HUES64 (cell line): ENCODE results near the gene OBSCN.
"Not testable (repeated sequence)": the region's sequence is repeated elsewhere in the genome, so short reads cannot be mapped to it uniquely, and the experiment has no call there.

Experiments
- H3K27ac ChIP-seq: 2 replicates; pipeline ENCODE4 v1.7.0; 2013; ENCODE audit warnings: low read depth, low read length, inconsistent platforms
- H3K27me3 ChIP-seq: 2 replicates; pipeline ENCODE4 v1.6.1; 2013; ENCODE audit warnings: mild to moderate bottlenecking, low read length; ENCODE audit not compliant: insufficient read depth
- H3K36me3 ChIP-seq: 2 replicates; pipeline ENCODE4 v1.6.1; 2013; ENCODE audit warnings: mild to moderate bottlenecking, low read length; ENCODE audit not compliant: insufficient read depth
- H3K4me1 ChIP-seq: 2 replicates; pipeline ENCODE4 v1.6.1; 2013; ENCODE audit warnings: mild to moderate bottlenecking, low read length, moderate library complexity; ENCODE audit not compliant: insufficient read depth
- H3K4me3 ChIP-seq: 2 replicates; pipeline ENCODE4 v1.5.1; 2013; ENCODE audit warnings: mild to moderate bottlenecking, low read length, moderate library complexity
- H3K9ac ChIP-seq: 2 replicates; pipeline ENCODE4 v1.6.1; 2013; ENCODE audit warnings: mild to moderate bottlenecking, low read depth, low read length
- H3K9me3 ChIP-seq: 2 replicates; pipeline ENCODE4 v1.6.1; 2013; ENCODE audit warnings: low read depth, low read length; ENCODE audit not compliant: insufficient read depth
- WGBS: fragments of 150-250, 120-280 bp; methylation state at CpG from one replicate; pipeline ENCODE4 v1.1.7; 2013; ENCODE audit warnings: missing lambda C conversion rate; 5-methylcytosine and 5-hydroxymethylcytosine counted together

Gene OBSCN

GRCh38 chr1:228180959-228181644 lies 26.7 kb upstream of the OBSCN start:
- Histone ChIP-seq H3K36me3 (no peaks in the 10 kb centered on the region; the same call in 1 of the 2 replicates), H3K9me3 (no peaks in the 10 kb centered on the region), H3K4me1 (no peaks in the 10 kb centered on the region), H3K27ac (no peak overlapping the region), H3K27me3 (no peaks in the 10 kb centered on the region), H3K4me3 (no peak overlapping the region), H3K9ac (no peak overlapping the region)
- WGBS: 93% methylated on average over 7 of the region's 7 CpGs

- H3K4me1 ChIP-seq: no peaks in the 10 kb centered on the region
- H3K27me3 ChIP-seq: no peaks in the 10 kb centered on the region
- H3K9me3 ChIP-seq: no peaks in the 10 kb centered on the region
- WGBS: 95% methylated on average over 9 of the region's 9 CpGs
- no peak overlapping the region for H3K9ac ChIP-seq
- no peaks in the 10 kb centered on the region; the same call in 1 of the 2 replicates for H3K36me3 ChIP-seq
- H3K4me3 ChIP-seq: no peak overlapping the region
- H3K27ac ChIP-seq: no peak overlapping the region
Measured at GRCh38 chr1:228181645-228182034, 26.2 kb upstream of the OBSCN start.

GRCh38 chr1:228182296-228183030 lies 25.4 kb upstream of the OBSCN start:
- H3K36me3 ChIP-seq: no peaks in the 10 kb centered on the region
- H3K27ac ChIP-seq: no peak overlapping the region
- H3K9ac ChIP-seq: no peak overlapping the region
- 94% methylated on average over 28 of the region's 32 CpGs for WGBS
- H3K9me3 ChIP-seq: no peaks in the 10 kb centered on the region
- no peaks in the 10 kb centered on the region for H3K4me1 ChIP-seq
- no peaks in the 10 kb centered on the region for H3K27me3 ChIP-seq
- no peak overlapping the region for H3K4me3 ChIP-seq

GRCh38 chr1:228184152-228184551 lies 23.7 kb upstream of the OBSCN start:
- Histone ChIP-seq H3K9me3 (no peaks in the 10 kb centered on the region), H3K4me3 (no peak overlapping the region), H3K4me1 (no peaks in the 10 kb centered on the region), H3K27ac (no peak overlapping the region), H3K36me3 (no peaks in the 10 kb centered on the region), H3K9ac (no peak overlapping the region), H3K27me3 (no peaks in the 10 kb centered on the region)
- 89% methylated on average over 7 of the region's 7 CpGs for whole genome bisulfite sequencing

GRCh38 chr1:228185641-228185965 lies 22.2 kb upstream of the OBSCN start:
- H3K9me3 ChIP-seq: no peaks in the 10 kb centered on the region
- 84% methylated on average over 11 of the region's 11 CpGs for WGBS
- no peak overlapping the region for H3K4me3 ChIP-seq
- H3K4me1 ChIP-seq: no peaks in the 10 kb centered on the region
- H3K27ac ChIP-seq: no peak overlapping the region
- H3K36me3 ChIP-seq: no peaks in the 10 kb centered on the region
- no peak overlapping the region for H3K9ac ChIP-seq
- H3K27me3 ChIP-seq: no peaks in the 10 kb centered on the region

DNA sequence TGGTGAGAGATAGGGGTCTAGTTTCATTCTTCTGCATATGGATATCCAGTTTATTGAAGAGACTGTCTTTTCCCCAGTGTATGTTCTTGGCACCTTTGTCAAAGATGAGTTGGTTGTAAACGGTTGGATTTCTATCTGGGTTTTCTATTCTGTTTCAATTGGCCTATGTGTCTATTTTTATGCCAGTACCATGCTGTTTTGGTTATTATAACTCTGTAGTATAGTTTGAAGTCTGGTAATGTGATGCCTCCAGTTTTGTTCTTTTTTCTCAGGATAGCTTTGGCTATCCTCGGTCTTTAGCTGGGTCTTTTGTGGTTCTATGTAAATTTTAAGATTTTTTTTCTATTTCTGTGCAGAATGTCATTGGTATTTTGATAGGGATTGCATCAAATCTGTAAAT lies 19.6 kb upstream of the OBSCN start:
- not testable (repeated sequence) for H3K4me1 ChIP-seq, H3K4me3 ChIP-seq, H3K9ac ChIP-seq, H3K27me3 ChIP-seq, H3K36me3 ChIP-seq, H3K27ac ChIP-seq, H3K9me3 ChIP-seq
- WGBS: 90% methylated on average over 2 of the region's 2 CpGs

DNA sequence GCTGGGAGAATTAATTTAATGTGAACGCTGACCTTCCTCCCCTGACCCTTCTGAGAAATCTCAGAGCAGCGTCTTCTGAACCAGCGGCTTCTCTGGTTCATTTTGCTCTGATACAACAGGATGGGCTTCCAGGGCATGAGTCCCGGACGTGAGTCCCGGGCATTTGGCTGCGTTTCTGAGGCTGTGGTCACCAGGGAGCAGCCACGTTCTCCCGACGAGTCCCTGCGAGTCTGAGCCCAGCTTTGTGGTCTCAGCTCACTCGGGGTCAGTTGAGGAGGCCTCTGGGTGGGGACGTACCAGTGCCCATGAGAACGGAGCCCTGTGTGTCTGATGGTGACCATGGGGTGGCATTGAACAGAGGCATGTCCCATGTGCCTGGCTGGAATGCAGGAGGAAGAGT lies 17.7 kb upstream of the OBSCN start:
- Histone ChIP-seq H3K4me3 (no peak overlapping the region), H3K27me3 (no peaks in the 10 kb centered on the region), H3K9me3 (no peaks in the 10 kb centered on the region), H3K4me1 (no peaks in the 10 kb centered on the region), H3K9ac (no peak overlapping the region), H3K27ac (no peak overlapping the region), H3K36me3 (no peaks in the 10 kb centered on the region)
- WGBS: 92% methylated on average over 14 of the region's 14 CpGs

DNA sequence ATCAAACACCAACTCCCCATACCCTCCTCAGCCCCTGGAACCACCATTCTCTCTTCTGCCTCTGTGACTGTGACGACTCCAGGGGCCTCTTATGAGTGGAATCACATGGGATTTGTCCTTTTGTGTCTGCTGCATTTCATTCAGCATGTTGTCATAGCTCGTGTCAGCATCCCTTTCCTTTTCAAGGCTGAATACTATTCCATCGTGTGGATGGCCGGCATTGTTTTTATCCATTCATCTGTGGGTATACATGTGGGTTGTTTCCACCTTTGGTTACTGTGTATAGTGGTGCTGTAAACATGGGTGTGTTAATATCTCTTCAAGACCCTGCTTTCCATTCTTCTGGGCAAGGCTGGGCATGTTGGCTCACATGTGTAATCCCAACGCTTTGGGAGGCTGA lies 17.1 kb upstream of the OBSCN start:
- no peak overlapping the region for H3K27ac ChIP-seq

GRCh38 chr1:228194436-228194835 lies 13.4 kb upstream of the OBSCN start:
- 81% methylated on average over 2 of the region's 3 CpGs for WGBS
- H3K4me3 ChIP-seq: no peak overlapping the region

More for the DNA sequence above, 17.1 kb upstream of the OBSCN start:
- H3K9ac ChIP-seq: no peak overlapping the region
- WGBS: 88% methylated on average over 5 of the region's 5 CpGs
- no peaks in the 10 kb centered on the region for H3K4me1 ChIP-seq
- no peak overlapping the region for H3K4me3 ChIP-seq
- H3K27me3 ChIP-seq: no peaks in the 10 kb centered on the region
- no peaks in the 10 kb centered on the region for H3K9me3 ChIP-seq
- no peaks in the 10 kb centered on the region for H3K36me3 ChIP-seq

GRCh38 chr1:228194921-228195812 lies 12.7 kb upstream of the OBSCN start:
- H3K9ac ChIP-seq: no peak overlapping the region
- H3K27me3 ChIP-seq: no peaks in the 10 kb centered on the region
- H3K9me3 ChIP-seq: peaks cover 24% of the 10 kb centered on the region
- no peaks in the 10 kb centered on the region for H3K4me1 ChIP-seq
- H3K4me3 ChIP-seq: no peak overlapping the region
- H3K27ac ChIP-seq: no peak overlapping the region
- no peaks in the 10 kb centered on the region for H3K36me3 ChIP-seq
- 90% methylated on average over 8 of the region's 8 CpGs for WGBS

More at GRCh38 chr1:228194436-228194835, 13.4 kb upstream of the OBSCN start:
- Histone ChIP-seq H3K9ac (no peak overlapping the region), H3K27me3 (no peaks in the 10 kb centered on the region), H3K36me3 (no peaks in the 10 kb centered on the region), H3K4me1 (no peaks in the 10 kb centered on the region), H3K27ac (no peak overlapping the region), H3K9me3 (peaks cover 18% of the 10 kb centered on the region)

GRCh38 chr1:228197555-228198147 lies 10.2 kb upstream of the OBSCN start:
- no peaks in the 10 kb centered on the region for H3K27me3 ChIP-seq
- no peak overlapping the region for H3K27ac ChIP-seq
- H3K4me1 ChIP-seq: no peaks in the 10 kb centered on the region
- H3K4me3 ChIP-seq: no peak overlapping the region
- WGBS: 91% methylated on average over 4 of the region's 4 CpGs
- peaks cover 24% of the 10 kb centered on the region for H3K9me3 ChIP-seq
- no peaks in the 10 kb centered on the region for H3K36me3 ChIP-seq
- no peak overlapping the region for H3K9ac ChIP-seq
